WTC11 (cell line): ENCODE measurements around the gene GTPBP3. TPM values are rescaled to one million over a fixed set of nuclear protein-coding genes. Genes with fewer than 3 reads are reported as not detected.

ENCODE experiments used
- AFF4 ChIP-seq: sonication (generic); formaldehyde crosslinking; IDR thresholded peaks from 2 replicates; pipeline ENCODE4 v1.8.1; 2023; ENCODE audit warnings: mild to moderate bottlenecking, missing genetic modification reagents, borderline replicate concordance
- ATF1 ChIP-seq: sonication (generic); formaldehyde crosslinking; IDR thresholded peaks from 2 replicates; pipeline ENCODE4 v1.8.1; 2023; ENCODE audit warnings: mild to moderate bottlenecking, moderate library complexity, missing genetic modification reagents
- ATF3 ChIP-seq: sonication (generic); formaldehyde crosslinking; conservative IDR thresholded peaks from 2 replicates; pipeline ENCODE4 v1.8.1; 2022; ENCODE audit warnings: mild to moderate bottlenecking, missing genetic modification reagents
- ERG ChIP-seq: fragments of 250-450 bp; sonication (Bioruptor Pico); IDR thresholded peaks from 2 replicates; pipeline ENCODE4 v1.8.0; 2021; ENCODE audit warnings: mild to moderate bottlenecking
- FOXK1 ChIP-seq: sonication (generic); formaldehyde crosslinking; IDR thresholded peaks from 2 replicates; pipeline ENCODE4 v1.8.0; 2022; ENCODE audit warnings: mild to moderate bottlenecking, moderate library complexity, missing genetic modification reagents
- FOXP4 ChIP-seq: sonication (generic); formaldehyde crosslinking; IDR thresholded peaks from 2 replicates; pipeline ENCODE4 v1.8.0; 2022; ENCODE audit warnings: mild to moderate bottlenecking, missing genetic modification reagents
- HMGA2 ChIP-seq: fragments of 250-450 bp; sonication (Bioruptor Pico); IDR thresholded peaks from 2 replicates; pipeline ENCODE4 v1.4.0; 2021; ENCODE audit warnings: mild to moderate bottlenecking, moderate library complexity
- MXD4 ChIP-seq: fragments of 250-450 bp; sonication (Bioruptor Pico); IDR thresholded peaks from 2 replicates; pipeline ENCODE4 v1.8.0; 2021; ENCODE audit warnings: mild to moderate bottlenecking, moderate library complexity, borderline replicate concordance
- MYBL2 ChIP-seq: sonication (generic); formaldehyde crosslinking; IDR thresholded peaks from 2 replicates; pipeline ENCODE4 v1.8.1; 2023; ENCODE audit warnings: mild to moderate bottlenecking, moderate library complexity, missing genetic modification reagents
- NR2C2 ChIP-seq: sonication (generic); formaldehyde crosslinking; IDR thresholded peaks from 2 replicates; pipeline ENCODE4 v1.8.0; 2022; ENCODE audit warnings: mild to moderate bottlenecking, missing genetic modification reagents
- PRDM15 ChIP-seq: sonication (generic); formaldehyde crosslinking; IDR thresholded peaks from 2 replicates; pipeline ENCODE4 v1.8.0; 2022; ENCODE audit warnings: missing genetic modification reagents
- SMAD3 ChIP-seq: sonication (generic); formaldehyde crosslinking; IDR thresholded peaks from 2 replicates; pipeline ENCODE4 v1.8.0; 2022; ENCODE audit warnings: missing genetic modification reagents, mild to moderate bottlenecking, borderline replicate concordance
- TP53 ChIP-seq: sonication (generic); formaldehyde crosslinking; IDR thresholded peaks from 2 replicates; pipeline ENCODE4 v1.8.1; 2023; ENCODE audit warnings: mild to moderate bottlenecking, missing genetic modification reagents
- USF2 ChIP-seq: sonication (generic); formaldehyde crosslinking; IDR thresholded peaks from 2 replicates; pipeline ENCODE4 v1.8.1; 2023; ENCODE audit warnings: mild to moderate bottlenecking, missing genetic modification reagents, moderate library complexity
- ZBTB21 ChIP-seq: sonication (generic); formaldehyde crosslinking; IDR thresholded peaks from 2 replicates; pipeline ENCODE4 v1.8.1; 2023; ENCODE audit warnings: mild to moderate bottlenecking, missing genetic modification reagents, borderline replicate concordance
- ZNF121 ChIP-seq: sonication (generic); formaldehyde crosslinking; IDR thresholded peaks from 2 replicates; pipeline ENCODE4 v1.8.0; 2023; ENCODE audit warnings: missing genetic modification reagents
- ZNF138 ChIP-seq: sonication (generic); formaldehyde crosslinking; conservative IDR thresholded peaks from 2 replicates; pipeline ENCODE4 v1.8.1; 2022; ENCODE audit warnings: mild to moderate bottlenecking, moderate library complexity, missing genetic modification reagents
- ZNF532 ChIP-seq: fragments of 250-450 bp; sonication (Bioruptor Pico); IDR thresholded peaks from 2 replicates; pipeline ENCODE4 v1.9.0; 2021; ENCODE audit warnings: mild to moderate bottlenecking, borderline replicate concordance
- total RNA-seq: library from RNA; stranded (reverse); gene quantifications from 3 replicates; pipeline ENCODE4 v1.2.3, GENCODE V29; 2021
- TF ChIP-seq, protein P1 (sequence below): sonication (generic); formaldehyde crosslinking; IDR thresholded peaks from 2 replicates; pipeline ENCODE4 v1.8.1; 2023; ENCODE audit warnings: mild to moderate bottlenecking, missing genetic modification reagents

Gene GTPBP3
- total RNA-seq, 1 experiment from 2014 or later = 93.0 TPM

GRCh38 chr19:17334414-17335409, 2.6 kb upstream of the GTPBP3 start, which contains the start of gene ANO8 (continued):
- TF ChIP-seq ZNF532 (CRISPR knock-in tag) = no peak
- TF ChIP-seq ATF1 = peak; percentile 80; the same call in 1 of the 2 replicates
- no peak for TF ChIP-seq ZNF138
- TF ChIP-seq SMAD3 (CRISPR knock-in tag) = 0 out of 2 replicates have a peak, but pooled peaks have one; percentile 72
- no peak for TF ChIP-seq AFF4 (CRISPR knock-in tag)
- TF ChIP-seq USF2 (CRISPR knock-in tag) = no peak
- no peak for TF ChIP-seq NR2C2 (CRISPR knock-in tag)
- no peak for TF ChIP-seq HMGA2 (CRISPR knock-in tag)
- TF ChIP-seq TP53 (CRISPR knock-in tag) = no peak
- TF ChIP-seq PRDM15 (CRISPR knock-in tag) = no peak
- no peak for TF ChIP-seq MYBL2 (CRISPR knock-in tag)
- TF ChIP-seq ERG (CRISPR knock-in tag) = no peak
- TF ChIP-seq FOXK1 (CRISPR knock-in tag) = peak; percentile 65; the same call in 1 of the 2 replicates
- peak; percentile 39; the same call in 1 of the 2 replicates for TF ChIP-seq ZNF121
- no peak for TF ChIP-seq MXD4 (CRISPR knock-in tag)
- no peak for TF ChIP-seq ZBTB21 (CRISPR knock-in tag)
- no peak for TF ChIP-seq ATF3 (CRISPR knock-in tag)
- peak; percentile 86 for TF ChIP-seq FOXP4 (CRISPR knock-in tag)
- TF ChIP-seq, protein P1, sequence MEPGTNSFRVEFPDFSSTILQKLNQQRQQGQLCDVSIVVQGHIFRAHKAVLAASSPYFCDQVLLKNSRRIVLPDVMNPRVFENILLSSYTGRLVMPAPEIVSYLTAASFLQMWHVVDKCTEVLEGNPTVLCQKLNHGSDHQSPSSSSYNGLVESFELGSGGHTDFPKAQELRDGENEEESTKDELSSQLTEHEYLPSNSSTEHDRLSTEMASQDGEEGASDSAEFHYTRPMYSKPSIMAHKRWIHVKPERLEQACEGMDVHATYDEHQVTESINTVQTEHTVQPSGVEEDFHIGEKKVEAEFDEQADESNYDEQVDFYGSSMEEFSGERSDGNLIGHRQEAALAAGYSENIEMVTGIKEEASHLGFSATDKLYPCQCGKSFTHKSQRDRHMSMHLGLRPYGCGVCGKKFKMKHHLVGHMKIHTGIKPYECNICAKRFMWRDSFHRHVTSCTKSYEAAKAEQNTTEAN (CRISPR knock-in tag) = no peak
